IPS DF 19.7 (cell line): ENCODE results near the gene LTB.

Source experiments
- DNase-seq: peaks from one replicate; pipeline ENCODE4 v3.0.0-alpha.2; 2013; ENCODE audit warnings: low read depth, low spot score

The LTB gene

GRCh38 chr6:31582230-31582643 lies at the start of gene LTB:
Gene LTB, minus strand, starts transcription at chr6:31582424. Its CDS starts 7 bp downstream, at chr6:31582417.
- no peak for DNase-seq

GRCh38 chr6:31631681-31632278 lies 49.6 kb upstream of the LTB start:
- DNase-seq = no peak

- DNase-seq = no peak
These were observed 49.0 kb upstream of the LTB start for GRCh38 chr6:31631209-31631608.

GRCh38 chr6:31630177-31630934 lies 48.1 kb upstream of the LTB start:
- no peak for DNase-seq

GRCh38 chr6:31629014-31629413 lies 46.8 kb upstream of the LTB start:
- DNase-seq = no peak

- no peak for DNase-seq
These were observed 45.6 kb upstream of the LTB start for GRCh38 chr6:31627690-31628287.

GRCh38 chr6:31626952-31627351 lies 44.7 kb upstream of the LTB start:
- DNase-seq = no peak

- no peak for DNase-seq
These were observed 41.8 kb upstream of the LTB start for GRCh38 chr6:31624070-31624469.

- DNase-seq = no peak
These were observed 40.5 kb upstream of the LTB start for GRCh38 chr6:31622684-31623091.

- DNase-seq = no peak
These were observed 39.8 kb upstream of the LTB start for GRCh38 chr6:31621991-31622390.

GRCh38 chr6:31621320-31621939 lies 39.2 kb upstream of the LTB start:
- DNase-seq = no peak

GRCh38 chr6:31620586-31621319 lies 38.5 kb upstream of the LTB start, which contains the start of gene PRRC2A:
Gene PRRC2A, plus strand, starts transcription at chr6:31620715. Its CDS starts 2,075 bp downstream, at chr6:31622790.
- DNase-seq = no peak

GRCh38 chr6:31619805-31620585 lies 37.8 kb upstream of the LTB start:
- peak; percentile 91 for DNase-seq

- no peak for DNase-seq
These were observed 34.8 kb upstream of the LTB start for GRCh38 chr6:31617010-31617409.

- no peak for DNase-seq
These were observed 33.5 kb upstream of the LTB start for GRCh38 chr6:31615748-31616147.

GRCh38 chr6:31614684-31615578 lies 32.7 kb upstream of the LTB start, which contains the start of gene AIF1:
Gene AIF1, plus strand, starts transcription at chr6:31615234. Its CDS starts 96 bp downstream, at chr6:31615330.
- DNase-seq = no peak

GRCh38 chr6:31614075-31614619 lies 31.9 kb upstream of the LTB start:
- DNase-seq = no peak

- no peak for DNase-seq
These were observed 28.7 kb upstream of the LTB start for GRCh38 chr6:31610968-31611367.
